ENCODE data around the gene OXCT1.

- TF ChIP-seq EZH2 (IDR thresholded peaks at IDR 0.05) = no peak
- TF ChIP-seq CTCF (IDR thresholded peaks at IDR 0.05) = no peak
- TF ChIP-seq EZH2phosphoT487 (IDR thresholded peaks at IDR 0.05) = no peak
These were observed 13.0 kb upstream of the OXCT1 start for GRCh38 chr5:41883243-41883642.
